Peyer's patch (tissue), 4 donors: ENCODE measurements around the gene CEP128. TPM values are rescaled to one million over a fixed set of nuclear protein-coding genes. Genes with fewer than 3 reads are reported as not detected.

Source experiments
- DNase-seq, 3 donors: peaks; one replicate each; pipeline ENCODE4 v3.0.0-alpha.2; 2017 to 2019
- H3K27ac ChIP-seq, 4 donors: fragments of 200-600 bp; sonication (generic); one replicate each; pipeline ENCODE4 v1.5.1; 2016 to 2019
- H3K27me3 ChIP-seq, 2 donors: fragments of 200-600 bp; sonication (generic); one replicate each; pipeline ENCODE4 v1.5.1; 2019
- H3K36me3 ChIP-seq, 3 donors: fragments of 200-600 bp; sonication (generic); one replicate each; pipeline ENCODE4 v1.5.1; 2016 to 2019
- H3K4me1 ChIP-seq, 4 donors: fragments of 200-600 bp; sonication (generic); one replicate each; pipeline ENCODE4 v1.5.1; 2016 to 2019
- H3K4me3 ChIP-seq, 4 donors: fragments of 200-600 bp; sonication (generic); 1 replicate in 3 of 4; 2 replicates in 1 of 4; pipeline ENCODE4 v1.5.1; 2016 to 2019; ENCODE audit warnings: mild to moderate bottlenecking in 1 of 4
- H3K9me3 ChIP-seq, 4 donors: fragments of 200-600 bp; sonication (generic); one replicate each; pipeline ENCODE4 v1.5.1; 2016 to 2019; ENCODE audit warnings: mild to moderate bottlenecking in 1 of 4
- CTCF ChIP-seq, 6 experiments: fragments of 450-650 bp in 4 of 6; fragments of 200-600 bp in 2 of 6; sonication (generic) in 1 of 6; IDR thresholded peaks; one replicate each; pipeline ENCODE4 v1.5.1; 2017 to 2019; ENCODE audit warnings: antibody characterized with exemption in 6 of 6, mild to moderate bottlenecking in 3 of 6, moderate library complexity in 1 of 6
- POLR2A ChIP-seq, 2 donors: fragments of 450-650 bp; IDR thresholded peaks; one replicate each; pipeline ENCODE4 v1.5.1; 2017; ENCODE audit warnings: antibody characterized with exemption in 2 of 2, mild to moderate bottlenecking in 2 of 2, moderate library complexity in 2 of 2
- total RNA-seq, 4 donors: library from RNA; depleted of rRNA; stranded (reverse); fragments of >200 nt; gene quantifications; one replicate each; pipeline ENCODE4 v1.1.0, GENCODE V29; 2016

CEP128 gene
- total RNA-seq, 4 donors from 2014 or later: 5.9 to 51.2 (median 6.7) TPM

GRCh38 chr14:80523518-80524117 lies 417.9 kb downstream of the CEP128 start:
- DNase-seq: no peak
- Histone ChIP-seq H3K27me3 (no peaks in the 10 kb centered on the region), H3K4me3 (no peak overlapping the region), H3K36me3 (no peaks in the 10 kb centered on the region), H3K4me1 (no peaks in the 10 kb centered on the region), H3K27ac (no peak overlapping the region), H3K9me3 (no peaks in the 10 kb centered on the region)
- TF ChIP-seq CTCF (IDR thresholded peaks at IDR 0.05): no peak
- no peak for TF ChIP-seq POLR2A (IDR thresholded peaks at IDR 0.05)

DNA sequence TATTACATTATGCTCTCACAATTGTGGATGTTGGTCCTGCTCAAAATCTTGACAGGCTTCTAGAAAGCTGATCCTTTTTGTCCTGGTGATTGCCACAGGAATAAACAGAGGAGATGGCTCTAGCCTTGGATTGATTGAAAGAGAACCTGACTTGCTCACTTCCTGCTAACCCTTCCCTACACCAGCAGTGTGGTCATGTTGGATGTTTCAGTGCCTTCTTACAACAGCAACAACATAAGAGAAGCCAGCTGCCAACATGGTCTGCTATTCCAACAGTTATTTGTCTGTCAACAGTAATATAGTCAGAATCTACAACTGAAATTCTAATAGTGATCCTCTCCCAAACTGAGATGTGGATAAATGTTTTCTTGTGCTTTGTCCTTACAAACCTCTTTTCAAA lies 418.6 kb downstream of the CEP128 start:
- Histone ChIP-seq H3K4me1 (no peaks in the 10 kb centered on the region), H3K36me3 (no peaks in the 10 kb centered on the region), H3K27me3 (no peaks in the 10 kb centered on the region), H3K27ac (no peak overlapping the region), H3K4me3 (no peak overlapping the region), H3K9me3 (no peaks in the 10 kb centered on the region)
- TF ChIP-seq CTCF (IDR thresholded peaks at IDR 0.05): no peak
- no peak for TF ChIP-seq POLR2A (IDR thresholded peaks at IDR 0.05)
- DNase-seq: no peak

DNA sequence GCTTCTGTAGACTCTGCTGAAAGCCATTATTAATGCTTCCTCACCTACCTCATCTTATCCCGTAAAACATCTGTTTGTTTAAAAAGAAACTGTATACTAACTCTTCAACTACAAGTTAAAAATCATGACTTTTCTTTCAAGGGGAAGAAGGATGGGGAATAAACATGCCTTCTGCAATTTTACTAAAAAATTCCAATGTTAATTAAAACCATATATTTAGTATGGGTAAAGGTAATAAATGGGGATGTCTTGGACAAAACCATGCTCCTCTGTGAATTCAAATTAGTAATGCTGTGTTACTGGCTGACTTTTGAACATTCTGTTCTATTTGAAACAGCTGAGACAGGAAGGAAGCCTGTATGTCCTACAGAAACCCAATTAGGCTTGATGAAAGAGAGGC lies 419.1 kb downstream of the CEP128 start:
- TF ChIP-seq POLR2A (IDR thresholded peaks at IDR 0.05): no peak
- TF ChIP-seq CTCF (IDR thresholded peaks at IDR 0.05): no peak
- Histone ChIP-seq H3K9me3 (no peaks in the 10 kb centered on the region), H3K27me3 (no peaks in the 10 kb centered on the region), H3K4me1 (no peaks in the 10 kb centered on the region), H3K36me3 (no peaks in the 10 kb centered on the region), H3K4me3 (no peak overlapping the region), H3K27ac (no peak overlapping the region)
- no peak for DNase-seq

- no peaks in the 10 kb centered on the region for H3K9me3 ChIP-seq
- H3K36me3 ChIP-seq: no peaks in the 10 kb centered on the region
- H3K27ac ChIP-seq: no peak overlapping the region
- no peaks in the 10 kb centered on the region for H3K27me3 ChIP-seq
- H3K4me1 ChIP-seq: no peaks in the 10 kb centered on the region
- TF ChIP-seq CTCF (IDR thresholded peaks at IDR 0.05) (no peak), POLR2A (IDR thresholded peaks at IDR 0.05) (no peak)
- DNase-seq: no peak
- H3K4me3 ChIP-seq: no peak overlapping the region
These were observed 420.1 kb downstream of the CEP128 start for GRCh38 chr14:80521456-80521855.

- no peak for DNase-seq
- no peaks in the 10 kb centered on the region for H3K9me3 ChIP-seq
- H3K36me3 ChIP-seq: no peaks in the 10 kb centered on the region
- no peak overlapping the region for H3K27ac ChIP-seq
- H3K4me1 ChIP-seq: no peaks in the 10 kb centered on the region
- no peak overlapping the region for H3K4me3 ChIP-seq
- H3K27me3 ChIP-seq: no peaks in the 10 kb centered on the region
- TF ChIP-seq POLR2A (IDR thresholded peaks at IDR 0.05) (no peak), CTCF (IDR thresholded peaks at IDR 0.05) (no peak)
These were observed 422.5 kb downstream of the CEP128 start for GRCh38 chr14:80519002-80519401.

DNA sequence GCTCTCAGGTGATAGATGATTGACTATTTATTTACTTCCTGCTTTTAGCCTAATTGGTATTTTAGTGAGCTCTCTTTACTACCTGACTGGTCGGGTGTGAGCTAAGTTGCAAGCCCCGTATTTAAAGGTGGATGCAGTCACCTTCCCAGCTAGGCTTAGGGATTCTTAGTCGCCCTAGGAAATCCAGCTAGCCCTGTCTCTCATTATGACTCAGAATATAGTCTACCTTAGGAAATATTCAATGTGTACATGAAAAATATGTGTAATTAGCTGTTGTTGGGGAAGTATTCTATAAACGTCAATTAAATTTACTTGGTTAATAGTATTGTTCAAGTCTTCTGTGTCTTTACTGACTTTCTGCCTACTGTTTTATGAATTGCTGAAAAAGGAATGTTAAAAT lies 423.4 kb downstream of the CEP128 start:
- Histone ChIP-seq H3K4me3 (no peak overlapping the region), H3K27me3 (no peaks in the 10 kb centered on the region), H3K36me3 (no peaks in the 10 kb centered on the region), H3K27ac (no peak overlapping the region), H3K9me3 (no peaks in the 10 kb centered on the region), H3K4me1 (no peaks in the 10 kb centered on the region)
- DNase-seq: no peak
- TF ChIP-seq POLR2A (IDR thresholded peaks at IDR 0.05): no peak
- TF ChIP-seq CTCF (IDR thresholded peaks at IDR 0.05): no peak
